K562 (cell line): ENCODE data around the gene CLP1. TPM values are rescaled to one million over a fixed set of nuclear protein-coding genes. Genes with fewer than 3 reads are reported as not detected.

Experiments used
- ATAC-seq: fragments of 200-7000 bp; cut with Tn5 transposase; 3 replicates; pipeline ENCODE4 v1.9.1; 2020; ENCODE audit warnings: moderate library complexity
- BruUV-seq: library from RNA; stranded (reverse); fragments of 400-500 nt; replicated peaks from 2 replicates; lab custom pipeline; 2021; lab: Mats Ljungman, UMichigan
- CTCF ChIA-PET: fragments of 300-600 bp; formaldehyde crosslinking; extraction: SDS; loops from one replicate; lab custom pipeline; 2021; ENCODE audit warnings: low intra/inter-chr PET ratio; lab: Yijun Ruan, JAX
- POLR2A ChIA-PET: fragments of 300-600, 350-650 bp; sonication (Branson Sonifier 250); formaldehyde crosslinking; extraction: SDS; loops from one replicate; lab custom pipeline; 2021; ENCODE audit warnings: antibody characterized with exemption, inconsistent platforms; lab: Yijun Ruan, JAX
- DNase-seq, 4 experiments: peaks; one replicate each; pipeline versions ENCODE4 v3.0.0 to v3.0.0-alpha.2; 2011 to 2018; ENCODE audit warnings: low spot score in 3 of 4, mixed read lengths in 3 of 4; ENCODE audit errors: extremely low read depth in 1 of 4
- FAIRE-seq: peaks from 2 replicates; lab custom pipeline; 2011; peaks lifted over from hg19 to GRCh38; lab: Jason Lieb, UNC
- H2AFZ ChIP-seq: 2 replicates; pipeline ENCODE4 v1.6.0; 2011; ENCODE audit warnings: low read depth, low read length, control low read depth, inconsistent platforms
- H3K27ac ChIP-seq: fragments of 200-600 bp; 3 replicates; pipeline ENCODE4 v1.8.0; 2011; ENCODE audit warnings: low read depth, mild to moderate bottlenecking, control low read depth, inconsistent platforms, low read length, moderate library complexity, mixed read lengths; ENCODE audit errors: extremely low read depth
- H3K27me3 ChIP-seq, 2 experiments: fragments of 300-600 bp in 1 of 2; 2 replicates in 1 of 2; 3 replicates in 1 of 2; pipeline versions ENCODE4 v1.6.0 to v1.8.0; 2011; ENCODE audit warnings: inconsistent platforms in 2 of 2, low read length in 2 of 2, mild to moderate bottlenecking in 1 of 2, mixed read lengths in 1 of 2, moderate library complexity in 1 of 2; ENCODE audit not compliant: control insufficient read depth in 2 of 2, insufficient read depth in 2 of 2
- H3K36me3 ChIP-seq: fragments of 300-600 bp; 3 replicates; pipeline ENCODE4 v1.8.0; 2011; ENCODE audit warnings: mild to moderate bottlenecking, low read length, inconsistent platforms; ENCODE audit not compliant: control insufficient read depth, insufficient read depth
- H3K4me1 ChIP-seq, 2 experiments: fragments of 200-600 bp in 1 of 2; replicated peaks in 1 of 2; 2 replicates in 1 of 2; 3 replicates in 1 of 2; pipeline versions ENCODE4 v1.5.1 to v1.8.0; 2011; ENCODE audit warnings: inconsistent platforms in 2 of 2, low read length in 2 of 2, mild to moderate bottlenecking in 1 of 2, mixed read lengths in 1 of 2, moderate library complexity in 1 of 2; ENCODE audit not compliant: control insufficient read depth in 2 of 2, insufficient read depth in 2 of 2
- H3K4me2 ChIP-seq: 2 replicates; pipeline ENCODE4 v1.6.1; 2011; ENCODE audit warnings: low read length, control low read depth, inconsistent platforms, mixed read lengths; ENCODE audit not compliant: insufficient read depth
- H3K4me3 ChIP-seq: fragments of 200-600 bp; sonication (generic), shearing (Covaris generic); 2 replicates; pipeline ENCODE4 v1.5.1; 2016; ENCODE audit warnings: control low read depth, inconsistent platforms
- H3K79me2 ChIP-seq: fragments of 200-600 bp; 3 replicates; pipeline ENCODE4 v1.8.0; 2011; ENCODE audit warnings: low read length, inconsistent platforms; ENCODE audit not compliant: control insufficient read depth, insufficient read depth
- H3K9ac ChIP-seq, 2 experiments: 2 replicates each; pipeline versions ENCODE4 v1.6.0 to v1.6.1; 2011; ENCODE audit warnings: low read depth in 2 of 2, low read length in 2 of 2, control low read depth in 1 of 2, inconsistent platforms in 1 of 2, mild to moderate bottlenecking in 1 of 2, mixed read lengths in 1 of 2; ENCODE audit not compliant: insufficient read depth in 1 of 2
- H3K9me1 ChIP-seq: one replicate; pipeline ENCODE4 v1.6.0; 2011; ENCODE audit warnings: inconsistent platforms, mild to moderate bottlenecking, low read length, moderate library complexity; ENCODE audit not compliant: control insufficient read depth, insufficient read depth
- H3K9me3 ChIP-seq: replicated peaks from 2 replicates; pipeline ENCODE4 v1.5.1; 2011; ENCODE audit warnings: low read depth, low read length, inconsistent platforms; ENCODE audit not compliant: control insufficient read depth, insufficient read depth
- H4K20me1 ChIP-seq: replicated peaks from 2 replicates; pipeline ENCODE4 v1.6.1; 2011; ENCODE audit warnings: low read length, inconsistent platforms, mixed read lengths; ENCODE audit not compliant: control insufficient read depth, insufficient read depth
- CBFA2T2 ChIP-seq: fragments of 450-650 bp; conservative IDR thresholded peaks from 2 replicates; pipeline ENCODE4 v1.6.1; 2017; ENCODE audit warnings: mild to moderate bottlenecking
- CHD1 ChIP-seq: fragments of 200-600 bp; sonication (generic); IDR thresholded peaks from one replicate; pipeline ENCODE4 v1.6.1; 2012; ENCODE audit warnings: mild to moderate bottlenecking, moderate library complexity, low read length, inconsistent platforms
- ELF2 ChIP-seq: fragments of 250-450 bp; sonication (Bioruptor Pico); IDR thresholded peaks from 2 replicates; pipeline ENCODE4 v1.5.0; 2021; ENCODE audit warnings: mild to moderate bottlenecking
- FOXJ3 ChIP-seq: sonication (generic); formaldehyde crosslinking; IDR thresholded peaks from 2 replicates; pipeline ENCODE4 v1.4.0; 2020; ENCODE audit warnings: mild to moderate bottlenecking, missing genetic modification reagents
- KLF16 ChIP-seq: IDR thresholded peaks from 2 replicates; pipeline ENCODE4 v1.6.1; 2016; ENCODE audit warnings: antibody characterized with exemption
- PHF8 ChIP-seq: fragments of 200-600 bp; sonication (generic); IDR thresholded peaks from 2 replicates; pipeline ENCODE4 v1.6.1; 2012; ENCODE audit warnings: mixed run types, mild to moderate bottlenecking, inconsistent platforms, low read length, moderate library complexity, borderline replicate concordance
- SMAD2 ChIP-seq: fragments of 150-350 bp; IDR thresholded peaks from 2 replicates; pipeline ENCODE4 v1.6.1; 2014; ENCODE audit warnings: low read depth, mild to moderate bottlenecking, low read length
- YBX1 ChIP-seq: fragments of 450-650 bp; IDR thresholded peaks from 2 replicates; pipeline ENCODE4 v1.7.1; 2016; ENCODE audit warnings: mild to moderate bottlenecking
- ZNF12 ChIP-seq: sonication (generic); formaldehyde crosslinking; IDR thresholded peaks from 2 replicates; pipeline ENCODE4 v1.4.0; 2020; ENCODE audit warnings: mild to moderate bottlenecking, missing genetic modification reagents
- ZNF174 ChIP-seq: fragments of 250-450 bp; sonication (Bioruptor Pico); IDR thresholded peaks from 2 replicates; pipeline ENCODE4 v1.4.0; 2020; ENCODE audit warnings: mild to moderate bottlenecking
- WGBS: fragments of 100-300 bp; shearing (Covaris generic); methylation state at CpG from one replicate; pipeline ENCODE4 v1.1.6; 2016; ENCODE audit warnings: low coverage, mixed read lengths; ENCODE audit not compliant: insufficient coverage; ENCODE audit errors: missing lambda C conversion rate; 5-methylcytosine and 5-hydroxymethylcytosine counted together
- in situ Hi-C: fragments of 300-500 bp; cut with MboI; formaldehyde crosslinking; loops from 4 replicates; pipeline ENCODE4 v1.15.0; 2018; ENCODE audit warnings: inconsistent platforms, mixed read lengths
- intact Hi-C: fragments of 100-400 bp; cut with micrococcal nuclease; formaldehyde crosslinking; loops from 2 replicates; pipeline ENCODE4 v1.14.2; 2022
- polyA plus RNA-seq, 8 experiments: library from polyadenylated mRNA; depleted of rRNA in 4 of 8; stranded (reverse) in 5 of 8; unstranded in 3 of 8; fragments of >200 nt; fragmentation: Nextera tagmentation in 2 of 8; fragmentation: Illumina TruSeq in 1 of 8; extraction: Ambion mirVana in 2 of 8; extraction: Trizol in 1 of 8; gene quantifications; 2 replicates each; pipeline versions ENCODE4 v1.2.1 to v1.2.3, GENCODE V29; 2011 to 2014; ENCODE audit warnings: inconsistent platforms in 1 of 8, missing spikeins in 1 of 8
- total RNA-seq, 7 experiments: library from RNA; depleted of rRNA in 6 of 7; stranded (reverse); fragments of >200 nt in 6 of 7; fragmentation: Illumina TruSeq in 2 of 7; extraction: Trizol in 2 of 7; gene quantifications; 2 replicates each; pipeline versions ENCODE4 v1.2.1 to v1.2.3, GENCODE V29; 2011 to 2021; ENCODE audit warnings: low replicate concordance in 1 of 7

The CLP1 gene
- total and polyA plus RNA-seq, 9 of the 15 experiments (the other 6 are each of a cell fraction or from before 2014, with no cell fraction given): 19.1 to 46.2 (median 27.8) TPM

- no peak overlapping the region for H3K4me3 ChIP-seq
- no peak for FAIRE-seq
- ChIA-PET CTCF (no interaction called here), POLR2A (interaction anchor here (1.4 kb wide), 1 partner anchor 11 kb away, joined by 4 read pairs; no protein-coding TSS in a partner anchor)
- H3K36me3 ChIP-seq: no peaks in the 10 kb centered on the region
- no peak overlapping the region for H3K9ac ChIP-seq
- no peak for ATAC-seq
- no peak for DNase-seq
- H3K9me3 ChIP-seq: 0 out of 2 replicates have a peak, but pooled peaks cover 1% of the 10 kb centered on the region
- no peaks in the 10 kb centered on the region for H3K79me2 ChIP-seq
- no peak overlapping the region for H3K4me2 ChIP-seq
- no peaks in the 10 kb centered on the region for H3K9me1 ChIP-seq
- no peak overlapping the region for H2AFZ ChIP-seq
- H3K4me1 ChIP-seq: no peaks in the 10 kb centered on the region
- 0% methylated on average over 2 of the region's 2 CpGs for WGBS
- intact Hi-C loops: no loop called here
- no TSS peak for BruUV-seq
- no peak for TF ChIP-seq SMAD2
- no peak for TF ChIP-seq YBX1
- TF ChIP-seq CHD1: no peak
- no peak for TF ChIP-seq FOXJ3
- TF ChIP-seq CBFA2T2: no peak
- no peak for TF ChIP-seq ZNF174 (CRISPR knock-in tag)
- TF ChIP-seq PHF8: no peak
- no peak for TF ChIP-seq ELF2 (CRISPR knock-in tag)
- no peak for TF ChIP-seq ZNF12
- no peak for TF ChIP-seq KLF16
- in situ Hi-C loops: no loop called here
- H3K27me3 ChIP-seq: peaks cover 11 to 12% of the 10 kb centered on the region in 2 experiments; a peak in 4 of 5 replicates
- no peaks in the 10 kb centered on the region for H4K20me1 ChIP-seq
- H3K27ac ChIP-seq: no peak overlapping the region
These were observed 32.7 kb upstream of the CLP1 start for GRCh38 chr11:57624864-57625263.
